ENCODE results near the gene SYT17.
A peak's percentile ranks its signal among the peaks of the same experiment; 100 is the strongest.

The SYT17 gene, protein sequence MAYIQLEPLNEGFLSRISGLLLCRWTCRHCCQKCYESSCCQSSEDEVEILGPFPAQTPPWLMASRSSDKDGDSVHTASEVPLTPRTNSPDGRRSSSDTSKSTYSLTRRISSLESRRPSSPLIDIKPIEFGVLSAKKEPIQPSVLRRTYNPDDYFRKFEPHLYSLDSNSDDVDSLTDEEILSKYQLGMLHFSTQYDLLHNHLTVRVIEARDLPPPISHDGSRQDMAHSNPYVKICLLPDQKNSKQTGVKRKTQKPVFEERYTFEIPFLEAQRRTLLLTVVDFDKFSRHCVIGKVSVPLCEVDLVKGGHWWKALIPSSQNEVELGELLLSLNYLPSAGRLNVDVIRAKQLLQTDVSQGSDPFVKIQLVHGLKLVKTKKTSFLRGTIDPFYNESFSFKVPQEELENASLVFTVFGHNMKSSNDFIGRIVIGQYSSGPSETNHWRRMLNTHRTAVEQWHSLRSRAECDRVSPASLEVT

DNA sequence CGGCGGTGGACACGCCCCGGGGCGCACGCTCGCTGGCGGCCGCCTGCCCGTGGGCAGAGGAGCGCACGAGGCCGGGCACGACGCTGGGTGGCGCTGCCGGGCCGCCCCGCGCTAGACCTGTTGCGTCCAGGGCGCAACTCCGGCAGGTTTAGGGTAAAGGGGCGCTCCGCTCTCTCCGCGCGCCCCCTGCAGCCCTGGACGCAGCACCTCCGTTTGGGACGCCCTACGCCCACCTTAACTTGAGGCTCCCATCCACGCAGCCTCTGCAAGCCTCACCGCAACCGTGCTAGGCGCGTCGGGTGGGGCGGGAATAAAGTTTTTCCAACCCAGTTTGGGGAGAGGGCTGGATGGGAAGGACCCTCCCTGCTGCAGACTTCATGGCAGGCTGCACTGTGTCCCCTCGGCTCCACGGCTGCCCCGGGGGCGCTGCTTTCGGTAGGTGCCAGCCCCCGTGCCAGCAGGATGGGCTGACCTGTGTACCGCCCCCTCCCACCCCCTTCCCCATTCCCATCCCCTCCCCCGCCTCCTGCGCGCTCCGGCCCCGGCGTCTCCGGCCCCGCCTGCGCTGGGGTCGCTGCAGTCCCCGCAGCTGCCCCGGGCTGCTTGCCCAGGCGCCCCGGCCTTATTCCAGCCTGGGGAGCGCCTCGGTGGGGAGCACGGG lies at the start of gene SYT17:
TSS of gene SYT17 (plus strand) at position 531 of the 661 bp plus-strand sequence. CDS start 407 bp downstream, outside the sequence.
- Histone ChIP-seq H3K4me3 (ENCODE audit: low read depth in 1 of 2, low read length in 1 of 2) (no peak within 1 kb of the TSS), H3K27me3 (peaks cover 89% of the 10 kb centered on the region), H3K27ac (no peak within 1 kb of the TSS), H3K36me3 (no peaks in the 10 kb centered on the region), H3K4me1 (ENCODE audit: control insufficient read depth in 1 of 2, insufficient read depth in 1 of 2, low read depth in 1 of 2, low read length in 1 of 2) (no peaks in the 10 kb centered on the region), H3K9me3 (no peaks in the 10 kb centered on the region)
- TF ChIP-seq, protein P1, sequence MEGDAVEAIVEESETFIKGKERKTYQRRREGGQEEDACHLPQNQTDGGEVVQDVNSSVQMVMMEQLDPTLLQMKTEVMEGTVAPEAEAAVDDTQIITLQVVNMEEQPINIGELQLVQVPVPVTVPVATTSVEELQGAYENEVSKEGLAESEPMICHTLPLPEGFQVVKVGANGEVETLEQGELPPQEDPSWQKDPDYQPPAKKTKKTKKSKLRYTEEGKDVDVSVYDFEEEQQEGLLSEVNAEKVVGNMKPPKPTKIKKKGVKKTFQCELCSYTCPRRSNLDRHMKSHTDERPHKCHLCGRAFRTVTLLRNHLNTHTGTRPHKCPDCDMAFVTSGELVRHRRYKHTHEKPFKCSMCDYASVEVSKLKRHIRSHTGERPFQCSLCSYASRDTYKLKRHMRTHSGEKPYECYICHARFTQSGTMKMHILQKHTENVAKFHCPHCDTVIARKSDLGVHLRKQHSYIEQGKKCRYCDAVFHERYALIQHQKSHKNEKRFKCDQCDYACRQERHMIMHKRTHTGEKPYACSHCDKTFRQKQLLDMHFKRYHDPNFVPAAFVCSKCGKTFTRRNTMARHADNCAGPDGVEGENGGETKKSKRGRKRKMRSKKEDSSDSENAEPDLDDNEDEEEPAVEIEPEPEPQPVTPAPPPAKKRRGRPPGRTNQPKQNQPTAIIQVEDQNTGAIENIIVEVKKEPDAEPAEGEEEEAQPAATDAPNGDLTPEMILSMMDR (IDR thresholded peaks at IDR 0.05), result no peak

- Histone ChIP-seq H3K9me3 (no peaks in the 10 kb centered on the region), H3K27me3 (peaks cover 20% of the 10 kb centered on the region), H3K4me3 (ENCODE audit: low read depth in 1 of 2, low read length in 1 of 2) (peak overlapping the region; percentile 46 to 54), H3K27ac (peak overlapping the region; percentile 66), H3K36me3 (no peaks in the 10 kb centered on the region), H3K4me1 (ENCODE audit: control insufficient read depth in 1 of 2, insufficient read depth in 1 of 2, low read depth in 1 of 2, low read length in 1 of 2) (peaks cover 20 to 21% of the 10 kb centered on the region in 2 experiments)
- TF ChIP-seq, protein P1 (IDR thresholded peaks at IDR 0.05), result no peak
Observed at GRCh38 chr16:19118938-19119431, 49.1 kb upstream of the SYT17 start.

- Histone ChIP-seq H3K4me1 (ENCODE audit: control insufficient read depth in 1 of 2, insufficient read depth in 1 of 2, low read depth in 1 of 2, low read length in 1 of 2) (peaks cover 15 to 16% of the 10 kb centered on the region in 2 experiments), H3K9me3 (no peaks in the 10 kb centered on the region), H3K4me3 (ENCODE audit: low read depth in 1 of 2, low read length in 1 of 2) (peak overlapping the region; percentile 46 to 54), H3K36me3 (no peaks in the 10 kb centered on the region), H3K27ac (peak overlapping the region; percentile 66), H3K27me3 (peaks cover 14% of the 10 kb centered on the region)
- TF ChIP-seq, protein P1 (IDR thresholded peaks at IDR 0.05), result no peak
Observed at GRCh38 chr16:19119564-19119963, 48.5 kb upstream of the SYT17 start.

DNA sequence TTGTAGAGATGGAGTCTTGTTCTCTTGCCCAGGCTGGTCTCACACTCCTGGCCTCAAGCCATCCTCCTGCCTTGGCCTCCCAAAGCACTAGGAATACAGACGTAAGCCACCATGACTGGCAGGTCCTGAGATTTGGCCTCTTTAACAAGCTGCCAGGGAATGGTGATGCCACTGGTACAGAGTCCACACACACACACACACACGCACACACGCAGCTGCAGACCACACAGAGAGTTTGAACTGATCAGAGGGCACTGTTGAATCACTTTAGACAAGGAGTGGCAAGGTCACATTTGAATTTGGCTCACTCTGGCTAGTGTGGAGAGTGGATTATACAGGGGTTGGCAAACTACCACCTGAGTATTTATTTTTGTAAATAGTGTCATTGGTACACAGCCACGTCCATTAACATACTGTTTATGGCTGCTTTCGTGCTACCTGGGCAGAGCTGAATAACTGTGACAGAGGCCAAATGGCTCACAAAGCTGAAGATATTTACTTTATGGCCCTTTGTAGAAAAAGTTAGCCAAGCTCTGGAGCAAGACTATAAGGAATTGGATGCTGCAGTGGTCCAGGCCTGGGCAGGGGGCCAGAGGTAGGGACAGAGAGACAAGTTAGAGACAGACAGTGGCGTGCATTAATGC lies 44.4 kb upstream of the SYT17 start:
- Histone ChIP-seq H3K36me3 (no peaks in the 10 kb centered on the region), H3K27ac (no peak overlapping the region), H3K4me1 (ENCODE audit: control insufficient read depth in 1 of 2, insufficient read depth in 1 of 2, low read depth in 1 of 2, low read length in 1 of 2) (peaks cover 11 to 13% of the 10 kb centered on the region in 2 experiments), H3K27me3 (no peaks in the 10 kb centered on the region), H3K9me3 (no peaks in the 10 kb centered on the region), H3K4me3 (ENCODE audit: low read depth in 1 of 2, low read length in 1 of 2) (no peak overlapping the region)
- TF ChIP-seq, protein P1 (IDR thresholded peaks at IDR 0.05), result no peak

GRCh38 chr16:19126300-19126699 lies 41.7 kb upstream of the SYT17 start:
- Histone ChIP-seq H3K27ac (no peak overlapping the region), H3K27me3 (no peaks in the 10 kb centered on the region), H3K4me3 (ENCODE audit: low read depth in 1 of 2, low read length in 1 of 2) (no peak overlapping the region), H3K36me3 (no peaks in the 10 kb centered on the region), H3K9me3 (no peaks in the 10 kb centered on the region), H3K4me1 (ENCODE audit: control insufficient read depth in 1 of 2, insufficient read depth in 1 of 2, low read depth in 1 of 2, low read length in 1 of 2) (peaks cover 0 to 5% of the 10 kb centered on the region in 2 experiments)
- TF ChIP-seq, protein P1 (IDR thresholded peaks at IDR 0.05), result no peak
